SJSA1 (cell line): ENCODE data around the gene ANXA1. TPM values are rescaled to one million over a fixed set of nuclear protein-coding genes. Genes with fewer than 3 reads are reported as not detected.
A peak's percentile ranks its signal among the peaks of the same experiment; 100 is the strongest.

Source experiments
- DNase-seq, 2 experiments: peaks; one replicate each; pipeline ENCODE4 v3.0.0-alpha.2; 2015 to 2020; ENCODE audit warnings: low spot score in 2 of 2, low read depth in 1 of 2
- H3K27ac ChIP-seq: fragments of 250-450 bp; sonication (Bioruptor Pico); 2 replicates; pipeline ENCODE4 v1.5.1; 2020; ENCODE audit warnings: mild to moderate bottlenecking, moderate library complexity
- H3K27me3 ChIP-seq: fragments of 250-450 bp; sonication (Bioruptor Pico); replicated peaks from 2 replicates; pipeline ENCODE4 v1.5.1; 2020; ENCODE audit warnings: mild to moderate bottlenecking, moderate library complexity
- H3K36me3 ChIP-seq: fragments of 250-450 bp; sonication (Bioruptor Pico); 2 replicates; pipeline ENCODE4 v1.5.1; 2020; ENCODE audit warnings: mild to moderate bottlenecking
- H3K4me1 ChIP-seq: fragments of 250-450 bp; sonication (Bioruptor Pico); replicated peaks from 2 replicates; pipeline ENCODE4 v1.6.1; 2021; ENCODE audit warnings: mild to moderate bottlenecking
- H3K4me3 ChIP-seq: fragments of 250-450 bp; sonication (Bioruptor Pico); 2 replicates; pipeline ENCODE4 v1.5.1; 2020; ENCODE audit warnings: mild to moderate bottlenecking
- H3K9me3 ChIP-seq: fragments of 250-450 bp; sonication (Bioruptor Pico); replicated peaks from 2 replicates; pipeline ENCODE4 v1.5.1; 2020; ENCODE audit warnings: mild to moderate bottlenecking
- total RNA-seq: library from RNA; depleted of rRNA; stranded (reverse); fragments of >200 nt; shearing (Covaris generic); gene quantifications from 2 replicates; pipeline ENCODE4 v1.2.3, GENCODE V29; 2014

Gene ANXA1
- total RNA-seq, 1 experiment from 2014 or later = 934 TPM

DNA sequence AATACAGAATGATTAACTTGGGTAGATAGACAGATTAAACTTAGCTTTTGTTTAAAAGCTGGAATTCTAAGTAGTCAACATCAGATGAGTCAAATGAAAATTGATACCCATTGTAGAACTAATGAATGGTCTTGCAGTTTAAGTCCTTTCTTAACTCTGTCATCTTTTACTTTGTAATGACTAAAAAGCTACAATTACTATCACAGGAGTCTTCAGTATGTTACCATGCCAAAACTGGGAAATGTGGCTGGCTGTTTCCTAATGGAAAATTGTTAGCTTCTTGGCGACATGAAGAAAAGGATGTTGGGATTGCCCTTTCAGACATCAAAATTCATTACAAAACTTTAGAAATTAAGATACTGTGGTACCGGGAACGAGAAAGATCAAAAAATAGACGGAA is 20.2 kb upstream of the ANXA1 start:
- peaks cover 15% of the 10 kb centered on the region for H3K4me1 ChIP-seq
- peak overlapping the region; percentile 94 for H3K27ac ChIP-seq
- H3K27me3 ChIP-seq = no peaks in the 10 kb centered on the region
- no peaks in the 10 kb centered on the region for H3K9me3 ChIP-seq
- no peaks in the 10 kb centered on the region for H3K36me3 ChIP-seq
- DNase-seq = peak in 1 of 2 experiments; percentile 19
- no peak overlapping the region; the same call in 1 of the 2 replicates for H3K4me3 ChIP-seq

DNA sequence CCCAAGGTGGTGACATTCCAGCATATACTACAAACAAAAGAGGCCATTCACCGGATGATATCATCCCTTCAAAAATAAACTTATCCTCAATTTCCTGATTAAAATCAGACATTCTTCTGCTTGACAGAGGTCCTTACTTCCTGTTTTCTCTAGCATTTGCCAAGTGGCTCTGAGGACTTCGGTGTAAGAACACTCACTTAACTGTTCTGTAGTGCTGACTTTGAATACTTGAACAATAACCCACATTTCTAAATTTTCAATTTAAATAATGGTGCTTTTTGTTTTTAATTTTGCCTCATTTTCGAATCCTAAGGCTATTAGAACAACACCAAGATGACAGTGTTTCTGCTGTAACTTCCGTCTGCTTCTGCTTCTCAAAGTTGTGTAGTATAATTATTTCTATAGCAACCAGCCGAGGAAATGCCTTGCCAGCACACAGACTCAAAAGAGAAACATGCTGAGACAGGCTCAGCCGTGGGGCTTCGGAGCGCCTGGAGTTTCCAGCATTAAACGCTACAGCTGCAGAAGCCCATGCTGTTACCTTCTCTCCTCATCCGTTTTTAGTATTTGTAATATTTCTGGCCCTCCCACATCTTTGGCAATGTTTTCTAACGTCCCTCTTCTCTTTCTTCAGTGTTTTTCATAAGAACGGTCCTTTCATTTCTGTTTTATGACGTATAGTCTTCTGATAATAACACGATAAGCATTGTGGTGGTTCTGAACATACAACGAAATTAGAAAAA is 19.5 kb upstream of the ANXA1 start:
- peak; percentile 75 to 93 for DNase-seq
- Histone ChIP-seq H3K4me1 (peaks cover 20% of the 10 kb centered on the region), H3K27me3 (no peaks in the 10 kb centered on the region), H3K36me3 (no peaks in the 10 kb centered on the region), H3K9me3 (no peaks in the 10 kb centered on the region), H3K27ac (peak overlapping the region; percentile 94), H3K4me3 (peak overlapping the region; percentile 43)

DNA sequence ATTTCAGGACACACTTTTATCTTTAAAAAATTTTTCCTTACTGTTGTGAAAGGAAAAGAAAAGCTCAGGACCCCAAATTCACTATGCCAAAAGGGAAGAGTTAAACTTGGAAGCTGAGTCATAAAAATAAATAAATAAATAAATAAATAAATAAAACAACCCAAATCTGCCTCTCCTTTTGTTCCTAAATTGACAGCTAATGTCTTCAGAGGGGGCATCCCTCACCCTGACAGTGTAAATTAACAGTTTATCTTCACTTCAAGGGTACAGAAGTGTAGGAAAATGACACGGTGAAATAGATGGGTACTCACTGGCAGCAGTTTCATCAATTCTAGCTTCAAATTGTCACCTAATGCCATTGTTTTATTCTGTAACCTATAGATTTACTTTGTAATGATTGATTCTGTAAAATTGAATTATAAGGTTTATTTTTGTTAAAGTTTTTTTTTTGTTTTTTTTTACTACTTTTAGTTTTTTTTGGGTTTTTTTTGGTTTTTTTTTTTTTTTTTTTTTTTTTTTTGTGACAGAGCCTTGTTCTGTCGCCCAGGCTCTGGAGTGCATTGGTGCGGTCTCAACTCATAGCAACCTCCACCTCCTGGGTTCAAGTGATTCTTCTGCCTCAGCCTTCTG is 18.5 kb upstream of the ANXA1 start:
- no peaks in the 10 kb centered on the region for H3K36me3 ChIP-seq
- peak overlapping the region; percentile 43 for H3K4me3 ChIP-seq
- peaks cover 25% of the 10 kb centered on the region for H3K4me1 ChIP-seq
- peak in 1 of 2 experiments; percentile 35 for DNase-seq
- H3K27me3 ChIP-seq = no peaks in the 10 kb centered on the region
- peak overlapping the region; percentile 94 for H3K27ac ChIP-seq
- no peaks in the 10 kb centered on the region for H3K9me3 ChIP-seq

DNA sequence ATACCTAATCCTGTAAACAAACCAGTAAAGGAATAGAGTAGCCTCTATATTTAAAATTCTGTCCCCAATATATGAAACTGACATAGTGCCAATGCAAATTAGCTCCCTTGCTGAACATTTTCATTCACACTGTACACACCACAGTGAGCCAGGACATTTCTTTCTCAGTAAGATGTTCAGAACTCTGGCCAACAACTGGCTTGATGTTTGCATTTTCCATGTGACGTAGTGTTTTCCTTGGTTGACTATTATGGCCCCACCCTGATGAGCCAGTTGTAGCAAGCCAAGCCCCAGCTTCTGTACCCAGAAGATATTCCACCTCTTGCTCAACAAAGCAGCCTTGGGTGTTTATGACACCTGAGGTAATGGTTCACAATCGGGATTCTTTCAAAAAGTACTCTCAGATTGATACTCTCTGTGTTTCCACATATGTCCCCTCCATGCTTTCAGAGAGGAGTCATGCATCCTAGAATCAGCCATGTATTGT is 17.7 kb upstream of the ANXA1 start:
- no peak overlapping the region for H3K4me3 ChIP-seq
- no peaks in the 10 kb centered on the region for H3K27me3 ChIP-seq
- H3K27ac ChIP-seq = no peak overlapping the region
- H3K9me3 ChIP-seq = no peaks in the 10 kb centered on the region
- no peaks in the 10 kb centered on the region for H3K36me3 ChIP-seq
- peaks cover 25% of the 10 kb centered on the region for H3K4me1 ChIP-seq
- DNase-seq = no peak

DNA sequence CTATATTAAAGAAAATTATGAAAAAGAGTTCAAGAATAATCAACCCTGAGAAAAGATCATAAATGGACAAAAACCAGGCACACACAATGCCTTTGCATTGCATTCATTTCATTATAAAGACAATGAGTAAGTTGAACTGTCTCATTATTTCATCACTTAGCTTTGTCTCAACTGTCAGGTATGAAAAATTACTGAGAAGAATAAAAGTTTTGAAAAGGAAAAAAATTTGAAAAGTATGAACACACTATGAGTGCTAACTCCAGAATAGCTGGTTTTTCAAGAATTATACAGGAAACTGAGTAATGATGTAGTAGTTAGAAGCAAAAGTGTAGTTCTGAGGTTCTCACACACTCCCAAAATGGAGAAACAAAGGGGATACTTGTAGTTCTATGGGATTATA is 16.3 kb upstream of the ANXA1 start:
- Histone ChIP-seq H3K27ac (no peak overlapping the region), H3K9me3 (no peaks in the 10 kb centered on the region), H3K27me3 (no peaks in the 10 kb centered on the region), H3K4me3 (no peak overlapping the region), H3K4me1 (peaks cover 25% of the 10 kb centered on the region), H3K36me3 (no peaks in the 10 kb centered on the region)
- no peak for DNase-seq

DNA sequence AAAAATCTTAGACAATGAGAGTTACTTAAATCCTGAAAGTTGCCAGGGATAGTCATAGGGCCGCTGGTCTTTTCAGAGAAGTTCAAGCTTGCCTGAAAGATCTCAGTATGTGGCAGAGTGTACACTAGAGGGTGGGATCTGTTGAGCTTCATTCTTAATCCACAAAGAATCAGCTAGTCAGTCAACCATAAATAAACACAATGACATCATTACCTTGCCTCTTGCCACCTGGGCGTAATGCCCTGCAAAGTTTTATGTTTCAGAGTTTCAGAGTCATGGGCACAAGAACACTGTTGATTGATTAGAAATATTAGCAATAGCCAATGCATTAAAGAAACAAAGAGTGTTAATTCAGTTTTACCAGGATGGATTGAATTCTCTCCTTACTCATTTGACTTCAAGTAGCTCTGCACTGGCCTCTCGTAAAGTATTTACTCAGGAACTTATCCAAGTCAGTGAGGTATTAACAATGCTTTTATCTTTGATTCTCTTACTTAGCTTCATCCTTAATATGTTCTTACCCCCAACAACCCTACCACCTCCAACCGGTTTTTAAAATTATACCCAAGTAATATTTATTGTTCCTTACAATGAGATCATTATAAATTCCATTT is 14.3 kb upstream of the ANXA1 start:
- Histone ChIP-seq H3K27ac (no peak overlapping the region), H3K4me1 (peaks cover 18% of the 10 kb centered on the region)
- peak in 1 of 2 experiments; percentile 33 for DNase-seq

DNA sequence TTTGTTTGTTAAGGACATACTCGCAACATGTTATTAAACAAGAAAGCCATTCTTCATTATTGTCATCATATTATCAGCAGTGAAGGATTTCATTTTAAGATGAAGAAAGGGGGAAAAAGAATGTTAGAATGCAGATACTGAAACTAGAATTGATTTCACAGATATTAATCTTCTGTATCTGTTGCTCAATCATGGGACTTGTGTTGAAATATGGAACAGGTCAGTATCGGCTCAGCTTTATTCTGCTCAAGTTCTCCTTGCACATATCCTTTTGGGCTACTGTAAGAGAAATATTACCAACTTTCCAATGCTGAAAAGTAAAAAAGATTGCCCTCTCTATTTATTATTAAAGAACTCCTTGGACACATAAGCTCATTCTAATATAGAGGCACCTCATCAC is 13.8 kb upstream of the ANXA1 start:
- Histone ChIP-seq H3K4me3 (no peak overlapping the region), H3K36me3 (no peaks in the 10 kb centered on the region), H3K9me3 (no peaks in the 10 kb centered on the region), H3K27me3 (no peaks in the 10 kb centered on the region), H3K27ac (no peak overlapping the region), H3K4me1 (peaks cover 18% of the 10 kb centered on the region)
- DNase-seq = no peak

More for the DNA sequence above, 14.3 kb upstream of the ANXA1 start:
- Histone ChIP-seq H3K27me3 (no peaks in the 10 kb centered on the region), H3K4me3 (no peak overlapping the region), H3K36me3 (no peaks in the 10 kb centered on the region), H3K9me3 (no peaks in the 10 kb centered on the region)

DNA sequence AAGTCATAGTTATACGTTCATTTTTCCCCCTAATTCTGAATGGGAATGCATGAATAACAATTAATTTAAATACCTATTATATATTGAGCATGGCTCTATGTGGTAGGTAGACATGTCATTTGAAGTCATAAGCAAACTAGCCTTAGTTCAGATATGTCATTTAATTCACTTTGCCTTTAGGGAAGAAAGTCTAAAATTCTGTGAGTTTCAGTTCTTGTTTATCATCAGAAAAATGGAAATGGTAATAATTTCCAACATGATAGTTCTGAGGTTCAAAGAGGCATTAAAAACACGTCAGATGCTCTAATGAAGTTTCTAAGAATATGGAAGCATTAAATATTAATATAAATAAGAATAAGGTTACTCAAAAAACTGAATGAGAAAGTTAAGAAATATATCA is 13.1 kb upstream of the ANXA1 start:
- DNase-seq = no peak
- no peaks in the 10 kb centered on the region for H3K27me3 ChIP-seq
- no peak overlapping the region for H3K27ac ChIP-seq
- H3K4me1 ChIP-seq = peaks cover 23% of the 10 kb centered on the region
- no peaks in the 10 kb centered on the region for H3K36me3 ChIP-seq
- no peak overlapping the region for H3K4me3 ChIP-seq
- no peaks in the 10 kb centered on the region for H3K9me3 ChIP-seq

DNA sequence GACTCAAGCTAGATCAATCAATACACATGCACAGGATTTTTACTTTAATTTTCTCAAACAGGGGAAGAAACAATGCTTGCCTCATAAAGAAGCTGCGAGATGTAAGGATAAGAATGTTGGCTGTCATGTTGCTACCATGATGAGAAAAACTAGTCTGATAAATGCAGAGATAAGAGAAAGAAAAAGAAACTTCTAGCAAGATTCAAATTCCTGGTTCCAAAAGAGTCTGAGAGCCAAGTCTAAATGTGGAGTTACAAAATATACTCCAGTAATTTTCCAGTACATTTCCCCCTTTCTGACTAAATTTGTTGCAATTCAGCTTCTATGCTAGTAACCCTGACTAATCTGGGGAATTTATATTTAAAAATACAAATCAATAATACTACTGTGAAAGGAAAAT is 10.4 kb upstream of the ANXA1 start:
- Histone ChIP-seq H3K36me3 (no peaks in the 10 kb centered on the region), H3K27ac (no peak overlapping the region), H3K4me1 (peaks cover 30% of the 10 kb centered on the region), H3K27me3 (no peaks in the 10 kb centered on the region), H3K9me3 (no peaks in the 10 kb centered on the region), H3K4me3 (no peak overlapping the region)
- no peak for DNase-seq

DNA sequence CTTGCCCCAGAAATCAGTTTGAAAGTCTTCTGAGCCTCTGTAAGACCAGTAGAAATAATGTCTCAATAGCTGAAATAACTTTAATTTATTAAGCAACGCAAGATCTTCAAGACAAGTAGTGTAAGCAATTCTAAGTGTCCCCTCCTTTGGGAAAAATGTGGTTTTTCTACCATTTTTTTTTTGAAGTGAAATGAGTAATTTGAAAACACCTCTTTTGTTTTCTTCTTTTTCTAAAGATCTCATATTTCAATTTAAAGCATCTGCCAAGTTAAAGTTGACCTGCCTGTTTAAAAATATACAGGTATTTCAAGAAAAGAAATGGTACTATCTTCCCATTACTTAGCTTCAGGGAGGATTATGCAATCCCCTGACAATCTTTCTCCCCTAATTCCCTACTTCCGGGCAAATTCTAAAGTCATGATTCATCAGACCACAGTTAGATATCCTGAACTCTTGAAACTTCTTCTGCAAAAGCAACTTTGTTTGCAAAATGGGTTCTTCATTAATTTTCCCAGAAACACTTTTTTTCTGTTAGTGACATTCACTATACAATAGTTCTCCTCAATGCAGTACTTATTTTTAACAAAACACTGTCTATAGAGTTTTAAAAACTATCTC is 7.8 kb upstream of the ANXA1 start:
- H3K27ac ChIP-seq = peak overlapping the region; percentile 86
- peaks cover 31% of the 10 kb centered on the region for H3K4me1 ChIP-seq
- H3K36me3 ChIP-seq = no peaks in the 10 kb centered on the region
- H3K4me3 ChIP-seq = no peak overlapping the region
- DNase-seq = peak in 1 of 2 experiments; percentile 77
- no peaks in the 10 kb centered on the region for H3K27me3 ChIP-seq
- H3K9me3 ChIP-seq = no peaks in the 10 kb centered on the region

DNA sequence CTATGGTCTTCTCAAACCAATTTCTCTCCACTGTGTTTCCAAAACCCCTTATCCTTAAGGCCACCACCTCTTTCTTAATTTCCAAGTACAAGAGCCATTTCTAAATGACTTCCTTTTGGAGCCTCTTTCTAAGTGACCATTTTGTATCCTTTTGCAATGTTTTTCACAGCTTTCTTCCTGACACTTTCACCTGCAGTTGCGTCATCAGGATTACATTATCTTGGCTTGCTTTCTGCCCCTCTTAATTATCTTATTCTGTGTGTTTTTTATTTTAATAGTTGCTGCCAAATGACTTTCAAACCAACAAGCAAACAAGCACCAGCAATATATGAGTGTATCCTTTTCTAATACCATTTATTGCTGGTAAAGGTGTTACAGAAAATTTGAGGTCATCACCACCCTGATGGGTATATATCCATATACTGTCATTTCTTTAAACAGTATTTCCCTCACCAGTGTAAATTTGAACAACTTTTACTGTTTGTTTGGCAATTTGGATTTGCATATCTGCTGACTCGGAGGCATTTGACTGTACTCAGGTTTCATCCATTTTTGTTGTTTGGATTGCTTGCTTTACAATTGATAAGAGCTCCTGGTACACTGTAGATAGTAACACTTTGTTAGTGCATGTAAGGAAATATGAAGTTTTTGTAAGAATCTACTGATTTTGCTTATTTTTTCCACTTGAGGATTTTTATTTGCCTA is 5.4 kb upstream of the ANXA1 start:
- H3K4me3 ChIP-seq = no peak overlapping the region
- no peaks in the 10 kb centered on the region for H3K27me3 ChIP-seq
- DNase-seq = no peak
- H3K4me1 ChIP-seq = peaks cover 53% of the 10 kb centered on the region
- no peaks in the 10 kb centered on the region for H3K36me3 ChIP-seq
- no peak overlapping the region for H3K27ac ChIP-seq
- no peaks in the 10 kb centered on the region for H3K9me3 ChIP-seq

DNA sequence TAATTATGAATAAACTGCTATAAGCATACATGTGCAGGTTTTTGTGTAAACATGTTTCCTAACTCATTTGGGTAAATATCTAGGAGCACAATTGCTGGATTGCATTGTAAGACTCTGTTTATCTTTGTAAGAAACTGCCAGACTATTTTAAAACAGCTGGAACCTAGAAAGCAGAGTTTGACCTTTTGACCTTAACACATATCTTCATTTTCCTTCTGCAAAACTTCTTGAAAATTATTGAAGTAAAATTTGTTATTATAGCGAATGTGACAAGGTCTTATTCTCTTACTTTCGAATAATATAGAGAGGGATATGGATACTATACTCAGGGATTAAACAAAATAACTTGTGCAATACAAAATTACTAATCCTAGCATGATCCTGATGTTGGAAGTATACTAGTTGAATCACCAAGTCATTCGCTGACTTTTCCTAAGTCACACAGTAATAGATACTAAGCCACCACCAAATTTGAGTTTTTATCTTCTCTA is 3.2 kb upstream of the ANXA1 start:
- H3K27ac ChIP-seq = peak overlapping the region; percentile 96
- DNase-seq = peak in 1 of 2 experiments; percentile 46
- H3K4me3 ChIP-seq = no peak overlapping the region
- H3K36me3 ChIP-seq = peaks cover 7% of the 10 kb centered on the region
- no peaks in the 10 kb centered on the region for H3K27me3 ChIP-seq
- H3K4me1 ChIP-seq = peaks cover 50% of the 10 kb centered on the region
- no peaks in the 10 kb centered on the region for H3K9me3 ChIP-seq

DNA sequence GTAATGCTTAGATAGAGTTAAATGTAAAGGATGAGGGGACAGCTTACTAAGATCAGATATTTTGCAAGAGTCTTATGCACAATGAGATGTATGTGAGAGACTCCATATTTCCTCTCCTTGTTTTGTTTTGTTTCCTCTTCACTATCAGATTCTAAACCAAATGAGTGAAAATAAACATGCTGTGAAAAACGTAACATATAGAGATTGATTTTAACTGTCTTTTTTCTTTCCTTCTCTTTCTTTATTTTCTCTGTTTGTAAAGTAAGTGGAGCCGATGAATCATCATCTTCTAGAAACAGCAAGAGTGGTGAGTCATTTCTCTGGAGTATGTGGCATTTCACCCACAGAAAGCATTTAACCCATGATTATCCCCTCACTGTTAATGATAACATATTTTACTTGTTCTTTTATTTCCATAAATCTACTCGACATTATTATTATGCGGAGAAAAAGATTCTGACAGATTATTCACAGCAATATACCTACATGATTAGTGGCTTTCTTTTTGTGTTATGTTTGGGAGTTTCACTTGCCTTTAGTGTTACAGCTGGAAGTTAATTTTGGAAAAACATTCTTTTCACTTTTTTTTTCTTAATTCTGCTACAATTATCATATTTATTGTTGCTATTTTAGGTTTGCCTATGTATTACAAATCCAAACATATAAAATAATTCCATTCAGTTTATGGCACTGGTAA is 2.1 kb upstream of the ANXA1 start:
- Histone ChIP-seq H3K36me3 (peaks cover 17% of the 10 kb centered on the region), H3K4me1 (peaks cover 48% of the 10 kb centered on the region), H3K27ac (peak overlapping the region; percentile 96), H3K27me3 (no peaks in the 10 kb centered on the region), H3K4me3 (no peak overlapping the region), H3K9me3 (no peaks in the 10 kb centered on the region)
- peak in 1 of 2 experiments; percentile 81 for DNase-seq
